ENCODE measurements around the gene PUS10. TPM values are rescaled to one million over a fixed set of nuclear protein-coding genes. Genes with fewer than 3 reads are reported as not detected.
"Not testable (repeated sequence)": the region's sequence is repeated elsewhere in the genome, so short reads cannot be mapped to it uniquely, and the experiment has no call there.

Gene PUS10
- total RNA-seq, 1 experiment from 2014 or later, result 5.9 TPM

- no peak for DNase-seq (ENCODE audit: low read depth)
Measured at GRCh38 chr2:60934165-60934722, 83.8 kb downstream of the PUS10 start.

GRCh38 chr2:60932954-60933353, 85.1 kb downstream of the PUS10 start:
- DNase-seq (ENCODE audit: low read depth), result no peak

- peak; percentile 28 for DNase-seq (ENCODE audit: low read depth)
Measured at GRCh38 chr2:60932061-60932460, 86.0 kb downstream of the PUS10 start.

GRCh38 chr2:60926741-60927552, 91.1 kb downstream of the PUS10 start:
- DNase-seq (ENCODE audit: low read depth), result no peak

GRCh38 chr2:60925994-60926740, 91.9 kb downstream of the PUS10 start:
- DNase-seq (ENCODE audit: low read depth), result no peak

GRCh38 chr2:60907329-60907728, 110.7 kb downstream of the PUS10 start:
- DNase-seq (ENCODE audit: low read depth), result no peak

GRCh38 chr2:60906395-60906794, 111.7 kb downstream of the PUS10 start:
- DNase-seq (ENCODE audit: low read depth), result no peak

- DNase-seq (ENCODE audit: low read depth), result not testable (repeated sequence)
Measured at GRCh38 chr2:60905867-60906266, 112.2 kb downstream of the PUS10 start.

- not testable (repeated sequence) for DNase-seq (ENCODE audit: low read depth)
Measured at GRCh38 chr2:60901296-60901695, 116.8 kb downstream of the PUS10 start.

- DNase-seq (ENCODE audit: low read depth), result no peak
Measured at GRCh38 chr2:60899892-60900249, 118.2 kb downstream of the PUS10 start.

GRCh38 chr2:60899230-60899891, 118.7 kb downstream of the PUS10 start:
- no peak for DNase-seq (ENCODE audit: low read depth)

GRCh38 chr2:60898567-60898966, 119.5 kb downstream of the PUS10 start:
- DNase-seq (ENCODE audit: low read depth), result no peak

Other genes with a start within 250 kb of the PUS10 start
- gene REL, start 136.7 kb downstream of the PUS10 start, total RNA-seq (2014; rRNA removed; shearing (Covaris generic)), result 2.7 and 6.9 TPM in 2 replicates
- gene PEX13, start 535 bp downstream of the PUS10 start, total RNA-seq (2014; rRNA removed; shearing (Covaris generic)), result 24.6 and 61.3 TPM in 2 replicates
- 6.9 and 17.3 TPM in 2 replicates for gene SANBR, start 47.6 kb upstream of the PUS10 start, total RNA-seq (2014; rRNA removed; shearing (Covaris generic))
- gene C2orf74, start 143.9 kb upstream of the PUS10 start, total RNA-seq (2014; rRNA removed; shearing (Covaris generic)), result 10.5 and 13.4 TPM in 2 replicates

Measured in Daoy (cell line).